DND-41 (cell line): ENCODE data around the gene SHC2.

Experiments
- ATAC-seq: fragments of 200-7000 bp; cut with Tn5 transposase; 3 replicates; pipeline ENCODE4 v1.9.1; 2021; ENCODE audit warnings: low read depth; ENCODE audit not compliant: insufficient read depth
- DNase-seq: peaks from one replicate; pipeline ENCODE4 v3.0.0-alpha.2; 2020
- H2AFZ ChIP-seq: 2 replicates; pipeline ENCODE4 v1.6.0; 2012; ENCODE audit warnings: low read depth, low read length
- H3K27ac ChIP-seq: 2 replicates; pipeline ENCODE4 v1.5.1; 2012; ENCODE audit warnings: low read length, inconsistent platforms
- H3K27me3 ChIP-seq: fragments of 200-600 bp; sonication (generic); 2 replicates; pipeline ENCODE4 v1.6.0; 2012; ENCODE audit warnings: low read length, mild to moderate bottlenecking, inconsistent platforms; ENCODE audit not compliant: insufficient read depth, poor library complexity
- H3K36me3 ChIP-seq: 2 replicates; pipeline ENCODE4 v1.5.1; 2012; ENCODE audit warnings: low read length, inconsistent platforms; ENCODE audit not compliant: insufficient read depth
- H3K4me1 ChIP-seq: 2 replicates; pipeline ENCODE4 v1.5.1; 2012; ENCODE audit warnings: mild to moderate bottlenecking, low read length; ENCODE audit not compliant: insufficient read depth
- H3K4me2 ChIP-seq: 2 replicates; pipeline ENCODE4 v1.6.0; 2012; ENCODE audit warnings: mild to moderate bottlenecking, moderate library complexity, low read length, inconsistent platforms; ENCODE audit not compliant: insufficient read depth
- H3K4me3 ChIP-seq, 2 experiments: fragments of 200-600 bp in 1 of 2; shearing (Covaris generic) in 1 of 2; 2 replicates each; pipeline ENCODE4 v1.5.1; 2012 to 2016; ENCODE audit warnings: inconsistent platforms in 2 of 2, low read length in 2 of 2, mild to moderate bottlenecking in 2 of 2, low read depth in 1 of 2, moderate library complexity in 1 of 2
- H3K79me2 ChIP-seq: 2 replicates; pipeline ENCODE4 v1.6.0; 2012; ENCODE audit warnings: low read length, inconsistent platforms; ENCODE audit not compliant: insufficient read depth
- H3K9ac ChIP-seq: 2 replicates; pipeline ENCODE4 v1.6.0; 2012; ENCODE audit warnings: low read depth, mild to moderate bottlenecking, inconsistent platforms, low read length, moderate library complexity
- H3K9me3 ChIP-seq: 2 replicates; pipeline ENCODE4 v1.5.1; 2012; ENCODE audit warnings: low read length, moderate library complexity, mild to moderate bottlenecking, inconsistent platforms; ENCODE audit not compliant: insufficient read depth, severe bottlenecking
- H4K20me1 ChIP-seq: 2 replicates; pipeline ENCODE4 v1.6.0; 2012; ENCODE audit warnings: low read length; ENCODE audit not compliant: insufficient read depth
- CTCF ChIP-seq: IDR thresholded peaks from 2 replicates; pipeline ENCODE4 v1.5.1; 2012; ENCODE audit warnings: borderline replicate concordance, low read length, moderate library complexity, mild to moderate bottlenecking; ENCODE audit not compliant: poor library complexity, severe bottlenecking; ENCODE audit errors: extremely low read depth
- EZH2 ChIP-seq: IDR thresholded peaks from 3 replicates; pipeline ENCODE4 v1.6.1; 2012; ENCODE audit warnings: borderline replicate concordance, low read depth, mild to moderate bottlenecking, moderate library complexity, low read length, inconsistent platforms; ENCODE audit not compliant: severe bottlenecking

The SHC2 gene

GRCh38 chr19:493391-494170, 32.7 kb upstream of the SHC2 start:
- no peaks in the 10 kb centered on the region for H3K9me3 ChIP-seq
- H4K20me1 ChIP-seq, result no peaks in the 10 kb centered on the region
- H3K79me2 ChIP-seq, result peaks cover 8% of the 10 kb centered on the region
- no peak for TF ChIP-seq EZH2
- TF ChIP-seq CTCF, result no peak
- peaks cover 13% of the 10 kb centered on the region for H3K4me1 ChIP-seq
- ATAC-seq (no peak), DNase-seq (no peak)
- H2AFZ ChIP-seq, result no peak overlapping the region
- H3K4me2 ChIP-seq, result no peak overlapping the region
- no peaks in the 10 kb centered on the region for H3K27me3 ChIP-seq
- no peak overlapping the region for H3K27ac ChIP-seq
- H3K36me3 ChIP-seq, result no peaks in the 10 kb centered on the region; the same call in 1 of the 2 replicates
- no peak overlapping the region for H3K4me3 ChIP-seq
- no peak overlapping the region for H3K9ac ChIP-seq

- no peaks in the 10 kb centered on the region; the same call in 1 of the 2 replicates for H3K36me3 ChIP-seq
- no peak overlapping the region for H3K9ac ChIP-seq
- H3K9me3 ChIP-seq, result no peaks in the 10 kb centered on the region
- H3K4me2 ChIP-seq, result no peak overlapping the region
- peaks cover 11% of the 10 kb centered on the region for H3K79me2 ChIP-seq
- H2AFZ ChIP-seq, result no peak overlapping the region
- H3K27ac ChIP-seq, result no peak overlapping the region
- peaks cover 27% of the 10 kb centered on the region for H3K4me1 ChIP-seq
- H3K4me3 ChIP-seq, result no peak overlapping the region
- H4K20me1 ChIP-seq, result no peaks in the 10 kb centered on the region
- H3K27me3 ChIP-seq, result no peaks in the 10 kb centered on the region
- ATAC-seq (no peak), DNase-seq (no peak)
- TF ChIP-seq EZH2 (no peak), CTCF (no peak)
These were observed 31.3 kb upstream of the SHC2 start for GRCh38 chr19:492091-492531.

GRCh38 chr19:491146-491741, 30.4 kb upstream of the SHC2 start:
- Histone ChIP-seq H2AFZ (no peak overlapping the region), H3K79me2 (peaks cover 11% of the 10 kb centered on the region), H3K4me2 (no peak overlapping the region), H3K27me3 (no peaks in the 10 kb centered on the region), H3K4me1 (peaks cover 27% of the 10 kb centered on the region), H3K9ac (no peak overlapping the region), H3K27ac (no peak overlapping the region), H3K36me3 (no peaks in the 10 kb centered on the region; the same call in 1 of the 2 replicates), H3K9me3 (no peaks in the 10 kb centered on the region), H4K20me1 (no peaks in the 10 kb centered on the region), H3K4me3 (no peak overlapping the region)
- ATAC-seq (no peak), DNase-seq (no peak)
- TF ChIP-seq CTCF (no peak), EZH2 (no peak)
